ENCODE data around the gene MATN4.

DNA sequence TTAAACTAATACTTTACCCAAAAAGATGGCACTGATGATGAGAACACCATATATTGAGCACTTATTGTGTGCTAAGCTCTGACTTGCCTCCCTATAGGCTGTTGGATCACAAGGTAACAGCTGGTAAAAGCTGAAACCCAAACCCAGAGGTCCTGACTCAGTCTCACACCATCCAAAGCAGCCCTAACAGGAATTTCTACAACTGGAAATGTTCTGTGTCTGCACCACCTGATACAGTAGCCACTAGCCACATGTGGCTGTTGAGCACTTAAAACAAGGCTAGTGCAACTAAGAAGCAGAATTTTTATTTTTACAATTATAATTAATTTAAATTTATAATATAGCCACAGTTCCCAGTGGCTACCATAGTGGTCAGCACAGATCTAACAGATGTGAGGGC lies 15.6 kb upstream of the MATN4 start:
- TF ChIP-seq, protein P1, sequence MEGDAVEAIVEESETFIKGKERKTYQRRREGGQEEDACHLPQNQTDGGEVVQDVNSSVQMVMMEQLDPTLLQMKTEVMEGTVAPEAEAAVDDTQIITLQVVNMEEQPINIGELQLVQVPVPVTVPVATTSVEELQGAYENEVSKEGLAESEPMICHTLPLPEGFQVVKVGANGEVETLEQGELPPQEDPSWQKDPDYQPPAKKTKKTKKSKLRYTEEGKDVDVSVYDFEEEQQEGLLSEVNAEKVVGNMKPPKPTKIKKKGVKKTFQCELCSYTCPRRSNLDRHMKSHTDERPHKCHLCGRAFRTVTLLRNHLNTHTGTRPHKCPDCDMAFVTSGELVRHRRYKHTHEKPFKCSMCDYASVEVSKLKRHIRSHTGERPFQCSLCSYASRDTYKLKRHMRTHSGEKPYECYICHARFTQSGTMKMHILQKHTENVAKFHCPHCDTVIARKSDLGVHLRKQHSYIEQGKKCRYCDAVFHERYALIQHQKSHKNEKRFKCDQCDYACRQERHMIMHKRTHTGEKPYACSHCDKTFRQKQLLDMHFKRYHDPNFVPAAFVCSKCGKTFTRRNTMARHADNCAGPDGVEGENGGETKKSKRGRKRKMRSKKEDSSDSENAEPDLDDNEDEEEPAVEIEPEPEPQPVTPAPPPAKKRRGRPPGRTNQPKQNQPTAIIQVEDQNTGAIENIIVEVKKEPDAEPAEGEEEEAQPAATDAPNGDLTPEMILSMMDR (IDR thresholded peaks at IDR 0.05; ENCODE audit: insufficient read depth, low read length, poor library complexity, severe bottlenecking), result no peak
- no peak for TF ChIP-seq EZH2phosphoT487 (conservative IDR thresholded peaks at IDR 0.05; ENCODE audit: low read length)
